Fibroblast of skin of back (primary cell): ENCODE measurements around the gene RPS6KA5.

ENCODE experiments used
- DNase-seq: peaks from one replicate; pipeline ENCODE4 v3.0.0-alpha.2; 2013

The RPS6KA5 gene

DNA sequence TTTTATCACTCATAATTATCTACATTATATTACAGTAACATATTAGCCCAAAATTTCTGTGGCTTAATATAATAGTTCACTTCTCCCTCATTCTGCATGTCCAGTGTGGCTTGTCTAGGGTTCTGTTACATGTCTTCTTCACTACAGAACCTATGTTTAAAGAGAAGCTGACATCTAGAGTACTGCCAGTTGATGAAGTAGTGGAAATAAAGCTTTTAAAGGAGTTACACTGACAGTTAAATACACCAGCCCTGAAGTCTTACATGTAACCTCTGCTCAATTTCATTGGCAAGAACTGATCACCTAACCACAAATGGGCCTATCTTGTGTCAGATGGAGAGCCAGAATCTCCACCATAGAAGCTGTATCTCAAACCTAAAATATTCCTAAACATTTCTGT is 32.9 kb downstream of the RPS6KA5 start:
- DNase-seq, result no peak

DNA sequence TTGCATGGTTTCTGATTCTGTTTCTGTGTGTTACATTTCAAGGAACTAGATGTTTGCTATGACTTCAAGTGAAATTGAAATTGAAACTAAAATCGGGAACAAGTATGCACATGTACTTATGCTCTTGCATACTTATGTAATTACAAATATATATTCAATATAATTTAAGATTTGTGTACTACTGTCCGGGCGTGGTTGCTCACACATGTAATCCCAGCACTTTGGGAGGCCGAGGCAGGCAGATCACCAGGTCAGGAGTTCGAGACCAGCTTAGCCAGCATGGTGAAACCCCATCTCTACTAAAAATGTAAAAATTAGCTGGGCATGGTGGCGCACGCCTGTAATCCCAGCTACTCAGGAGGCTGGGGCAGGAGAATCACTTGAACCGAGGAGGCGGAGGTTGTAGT is 37.8 kb downstream of the RPS6KA5 start:
- DNase-seq, result peak; percentile 9

DNA sequence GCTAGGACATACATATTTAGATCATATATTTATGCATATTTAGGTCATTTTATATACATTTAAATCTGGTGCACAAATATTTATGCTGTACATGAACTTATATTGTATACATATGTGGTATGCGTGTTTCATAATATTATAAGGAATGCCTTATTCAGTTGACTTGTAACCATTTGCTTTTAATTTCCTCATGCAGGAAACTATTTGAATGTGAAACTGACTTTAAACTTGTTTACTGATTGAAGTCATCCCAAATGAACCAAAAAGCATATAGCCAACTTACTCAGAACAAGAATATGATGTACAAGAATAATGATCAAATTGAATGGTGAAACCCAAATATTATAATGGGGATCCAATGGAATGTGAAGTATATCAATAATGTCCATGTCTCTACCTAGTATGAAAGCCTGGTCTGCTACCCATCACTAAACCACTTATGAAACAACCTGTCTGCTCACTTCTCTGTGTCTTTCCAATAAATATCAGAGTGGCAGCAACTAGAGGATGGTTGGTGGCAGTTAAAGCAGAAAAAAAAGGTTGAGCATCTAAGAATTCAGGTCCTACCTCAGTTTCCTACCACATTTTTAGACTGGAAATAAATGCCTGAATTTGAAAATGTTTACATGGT is 38.3 kb downstream of the RPS6KA5 start:
- DNase-seq, result no peak

DNA sequence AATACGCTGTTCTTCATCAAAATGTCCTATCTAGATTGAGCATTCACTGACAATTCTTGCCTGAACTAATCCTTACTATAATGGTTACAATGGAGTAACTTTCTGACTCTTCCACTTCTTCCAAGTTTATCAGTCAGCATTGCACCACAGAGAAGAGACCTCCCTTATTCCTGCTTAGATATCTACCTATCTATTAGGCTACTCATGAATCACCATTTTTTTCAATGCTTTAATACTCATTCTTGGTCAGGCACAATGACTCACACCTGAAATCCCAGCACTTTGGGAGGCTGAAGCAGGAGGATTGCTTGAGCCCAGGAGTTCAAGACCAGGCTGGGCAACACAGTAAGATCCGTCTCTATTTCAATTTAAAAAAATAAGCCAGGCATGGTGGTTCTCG is 39.3 kb downstream of the RPS6KA5 start:
- DNase-seq, result no peak

DNA sequence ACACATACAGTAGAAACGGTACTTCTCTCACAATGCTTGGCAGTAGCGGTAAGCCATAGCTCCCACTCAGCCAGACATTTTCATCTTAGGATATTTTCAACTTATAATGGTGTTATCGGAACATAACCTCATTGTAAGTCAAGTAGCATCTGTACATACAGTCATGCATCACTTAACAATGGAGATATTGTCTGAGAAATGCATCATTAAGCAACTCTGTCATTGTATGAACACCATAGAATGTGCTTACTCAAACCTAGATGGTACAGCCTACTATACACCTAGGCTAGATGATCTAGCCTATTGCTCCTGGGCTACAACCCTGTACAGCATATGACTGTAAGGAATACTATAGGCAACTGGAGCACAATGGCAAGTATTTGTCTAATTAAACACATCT is 40.8 kb downstream of the RPS6KA5 start:
- DNase-seq, result no peak

DNA sequence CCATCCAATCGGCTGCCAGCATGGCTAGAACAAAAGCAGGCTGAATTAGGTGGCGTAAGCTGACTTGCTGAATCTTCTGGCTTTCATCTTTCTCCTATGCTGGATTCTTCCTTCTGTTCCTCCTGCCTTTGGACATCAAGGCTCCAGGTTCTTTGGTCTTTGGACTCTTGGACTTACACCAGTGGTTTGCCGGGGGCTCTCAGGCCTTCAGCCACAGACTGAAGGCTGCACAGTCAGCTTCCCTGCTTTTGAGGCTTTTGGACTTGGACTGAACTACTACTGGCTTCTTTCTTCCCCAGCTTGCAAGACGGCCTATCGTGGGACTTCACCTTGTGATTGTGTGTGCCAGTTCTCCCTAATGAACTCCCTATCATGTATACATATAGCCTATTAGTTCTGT is 42.0 kb downstream of the RPS6KA5 start:
- no peak for DNase-seq

DNA sequence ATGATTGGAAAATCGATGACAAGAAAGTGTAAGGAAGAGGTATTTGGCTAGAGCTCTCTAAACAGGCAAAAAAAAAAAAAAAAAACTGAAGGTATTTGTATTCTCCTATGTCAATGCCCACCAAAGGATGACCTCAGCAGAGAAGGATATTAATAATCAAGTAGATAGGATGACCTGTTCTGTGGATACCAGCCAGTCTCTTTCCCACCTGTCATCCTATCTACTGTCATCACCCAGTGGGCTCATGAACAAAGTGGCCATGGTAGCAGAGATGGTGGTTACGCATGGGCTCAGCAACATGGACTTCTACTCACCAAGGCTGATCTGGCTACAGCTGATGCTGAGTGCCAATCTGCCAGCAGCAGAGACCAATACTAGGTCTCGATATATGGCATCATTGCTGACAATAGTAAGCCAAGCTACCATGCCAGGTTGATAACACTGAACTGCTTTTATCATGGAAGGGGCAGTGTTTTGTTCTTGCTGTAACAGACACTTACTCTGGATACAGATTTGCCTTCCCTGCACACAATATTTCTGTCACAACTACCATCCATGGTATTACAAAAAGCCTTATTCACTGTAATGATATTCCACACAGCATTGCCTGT is 43.5 kb downstream of the RPS6KA5 start:
- DNase-seq, result no peak

DNA sequence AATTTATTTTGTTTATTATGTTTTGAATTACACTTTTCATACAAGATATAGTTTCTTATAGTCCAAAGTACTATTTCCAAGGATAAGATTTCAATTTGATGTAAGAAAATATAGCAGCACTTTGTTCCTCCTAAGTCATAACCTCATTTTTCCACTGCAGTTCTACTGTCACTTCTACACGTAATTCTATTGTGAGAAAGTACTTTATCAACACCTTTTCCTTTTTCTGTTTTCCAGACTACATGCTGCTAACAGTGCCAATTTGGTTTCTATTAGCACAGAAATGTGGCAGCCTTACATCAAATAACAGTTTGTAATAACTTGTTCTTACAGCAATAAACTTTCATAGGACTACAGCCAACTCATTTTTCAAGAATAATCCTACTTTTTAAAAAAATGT is 45.0 kb downstream of the RPS6KA5 start:
- no peak for DNase-seq

DNA sequence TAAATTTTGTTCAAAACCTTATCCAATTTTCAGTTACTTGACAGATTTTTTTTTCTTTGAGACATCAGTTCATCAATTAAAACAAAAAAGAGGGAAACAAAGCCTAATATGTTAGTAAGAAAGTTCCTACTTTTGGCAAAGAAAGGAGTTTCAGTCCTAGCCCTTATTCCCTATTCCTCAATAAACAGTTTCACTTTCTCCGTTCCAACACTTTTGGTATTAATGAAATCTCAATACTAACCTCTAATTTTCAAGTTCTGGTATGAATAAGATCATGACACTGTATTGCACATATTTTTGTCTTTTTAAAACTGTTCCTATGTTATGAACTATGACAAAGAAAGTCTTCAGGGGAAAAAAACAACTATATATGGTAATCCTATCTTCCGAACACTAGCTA is 48.4 kb downstream of the RPS6KA5 start:
- no peak for DNase-seq

DNA sequence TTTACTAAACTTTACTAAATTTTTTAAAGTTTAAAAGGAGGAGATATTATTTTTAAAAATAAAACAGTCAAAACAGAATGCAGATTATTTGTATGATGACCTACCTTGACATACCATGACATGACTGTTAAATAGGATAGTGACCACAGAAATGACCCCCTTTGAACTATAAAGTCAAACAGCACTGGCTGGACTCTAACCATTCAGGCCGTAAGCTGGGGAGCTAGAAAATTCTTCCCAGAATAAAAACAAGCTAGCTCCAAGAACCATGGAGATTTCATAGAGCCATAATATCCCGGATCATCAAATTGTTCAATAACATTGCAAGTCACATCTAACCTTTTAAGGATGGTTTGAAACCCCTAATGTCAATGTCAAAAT is 50.3 kb downstream of the RPS6KA5 start:
- DNase-seq, result no peak

DNA sequence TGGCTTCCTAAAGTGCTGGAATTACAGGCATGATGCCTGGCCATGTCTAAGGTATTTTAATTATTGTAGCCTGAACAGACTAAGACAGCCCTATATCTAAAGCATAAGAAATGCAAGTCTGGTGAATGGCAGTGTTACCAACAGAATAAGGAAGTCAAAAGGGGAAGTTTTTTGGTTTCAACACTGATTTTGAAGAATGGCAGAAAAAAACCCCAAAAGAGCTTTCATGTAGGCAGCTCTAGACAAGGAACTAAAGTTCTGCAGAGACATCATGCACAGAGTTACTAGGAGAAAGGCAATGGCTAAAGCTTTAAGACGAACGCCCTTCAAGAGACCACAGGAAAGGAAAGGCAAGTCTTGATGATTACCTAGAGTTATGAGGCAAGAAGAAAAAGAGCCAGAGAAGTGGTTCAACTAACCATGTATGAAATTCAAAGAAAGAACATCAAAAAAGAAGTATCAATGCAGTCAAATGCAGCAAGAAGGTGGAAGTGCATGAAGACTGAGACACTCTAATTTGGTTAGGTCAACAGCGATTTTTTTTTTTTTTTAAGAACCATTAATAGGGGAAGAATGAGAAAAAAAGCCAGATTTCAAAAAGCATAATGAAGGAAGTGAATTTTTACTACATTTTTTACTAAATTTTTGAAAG is 50.8 kb downstream of the RPS6KA5 start:
- DNase-seq, result no peak

DNA sequence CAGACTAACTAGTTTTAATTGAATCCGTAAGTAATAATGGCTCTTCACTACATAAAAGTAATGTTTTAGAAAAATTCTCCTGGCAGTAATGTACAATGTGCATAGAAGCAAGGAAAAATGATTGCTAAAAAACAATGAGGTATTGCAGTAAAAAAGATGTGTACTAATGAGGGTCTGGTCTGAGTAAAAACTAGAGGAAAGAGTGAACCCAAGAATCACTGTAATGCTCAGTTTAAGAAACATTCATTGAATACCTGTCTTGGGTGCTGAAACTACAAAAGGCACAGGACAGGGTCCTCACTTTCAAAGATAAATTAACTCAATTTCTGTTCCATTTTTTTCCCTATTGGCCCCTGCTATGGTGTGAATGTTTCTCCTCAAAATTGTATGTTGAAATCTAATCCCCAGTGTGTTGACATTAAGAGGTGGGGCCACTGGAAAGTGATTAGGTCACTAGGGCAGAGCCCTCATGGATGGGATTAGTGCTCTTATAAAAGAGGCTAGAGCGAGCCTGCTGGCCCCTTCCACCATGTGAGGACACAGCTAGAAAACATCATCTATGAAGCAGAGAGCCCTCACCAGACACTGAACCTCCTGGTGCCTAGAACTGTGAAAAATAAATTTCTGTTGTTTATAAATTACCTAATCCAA is 51.6 kb downstream of the RPS6KA5 start:
- no peak for DNase-seq

DNA sequence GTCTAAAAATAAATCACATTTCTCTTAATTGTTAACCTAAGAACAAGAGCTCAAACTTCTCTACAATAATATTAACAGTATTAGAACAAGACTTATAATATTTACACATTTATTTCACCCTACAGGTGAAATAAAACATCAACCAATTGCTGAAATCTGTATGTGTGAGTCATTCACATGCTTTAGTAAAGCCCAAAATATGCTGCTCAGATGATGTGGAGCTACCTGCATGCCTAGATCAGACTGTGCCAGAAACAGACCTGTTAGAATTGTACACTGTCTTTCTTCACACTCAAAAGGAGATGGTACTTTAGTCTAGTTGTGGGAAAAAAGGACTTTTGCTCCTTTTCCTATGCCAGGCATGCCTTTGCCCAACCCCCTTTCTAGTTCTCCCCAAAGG is 54.7 kb downstream of the RPS6KA5 start:
- DNase-seq, result no peak

DNA sequence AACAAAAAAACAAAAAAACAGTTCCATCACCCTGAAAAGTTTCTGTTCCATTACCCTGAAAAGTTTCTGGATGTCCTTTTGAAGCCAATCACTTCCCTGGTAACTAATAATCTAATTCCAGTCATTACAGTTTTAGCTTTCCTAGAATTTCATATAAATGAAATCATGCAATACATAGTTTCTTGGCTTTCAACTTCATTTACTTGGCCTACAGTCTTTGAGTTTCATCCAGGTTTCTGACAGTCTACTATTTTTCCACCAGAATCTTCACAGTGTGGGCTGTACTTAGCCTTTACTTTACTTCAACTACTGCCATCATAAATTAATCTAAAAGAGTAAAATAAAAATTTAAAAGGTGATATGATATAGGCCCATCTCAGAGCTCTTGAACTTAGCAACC is 55.5 kb downstream of the RPS6KA5 start:
- DNase-seq, result no peak

DNA sequence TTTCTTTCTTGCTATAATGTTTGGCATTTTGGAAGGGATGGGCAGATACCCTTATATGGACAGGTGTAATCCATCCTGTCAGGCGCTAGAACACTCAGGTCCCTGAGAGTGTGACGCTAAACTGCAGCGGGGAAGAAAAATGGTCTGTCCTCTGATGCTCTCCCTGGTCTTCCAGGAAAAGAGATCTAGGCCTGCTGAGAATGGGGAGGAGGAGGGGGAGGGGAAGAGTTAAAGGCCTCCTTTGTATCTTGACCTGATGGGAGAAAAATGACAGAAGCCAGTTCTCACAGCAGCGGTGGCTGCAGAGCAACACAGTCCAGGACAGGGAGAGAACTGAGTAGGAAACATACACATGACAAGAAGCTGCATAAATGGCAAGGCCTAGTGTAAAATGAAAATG is 61.1 kb downstream of the RPS6KA5 start:
- no peak for DNase-seq

DNA sequence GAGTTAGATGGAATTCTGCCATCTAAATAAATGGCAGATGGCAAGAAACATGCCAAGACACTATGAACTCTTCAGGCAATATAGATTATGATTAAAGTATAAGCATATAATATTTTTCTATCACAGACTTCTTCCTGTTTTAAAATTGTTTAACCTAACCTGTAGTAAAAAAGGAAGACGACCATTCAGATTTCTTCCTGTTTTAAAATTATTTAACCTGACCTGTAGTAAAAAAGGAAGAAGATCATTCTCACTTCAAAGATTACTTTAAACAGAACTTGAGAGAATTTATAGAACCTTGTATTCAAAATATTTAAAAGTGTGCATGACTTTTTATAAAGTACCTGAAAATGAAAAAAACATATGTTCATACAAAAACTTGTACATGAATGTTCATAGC is 63.5 kb downstream of the RPS6KA5 start:
- no peak for DNase-seq

DNA sequence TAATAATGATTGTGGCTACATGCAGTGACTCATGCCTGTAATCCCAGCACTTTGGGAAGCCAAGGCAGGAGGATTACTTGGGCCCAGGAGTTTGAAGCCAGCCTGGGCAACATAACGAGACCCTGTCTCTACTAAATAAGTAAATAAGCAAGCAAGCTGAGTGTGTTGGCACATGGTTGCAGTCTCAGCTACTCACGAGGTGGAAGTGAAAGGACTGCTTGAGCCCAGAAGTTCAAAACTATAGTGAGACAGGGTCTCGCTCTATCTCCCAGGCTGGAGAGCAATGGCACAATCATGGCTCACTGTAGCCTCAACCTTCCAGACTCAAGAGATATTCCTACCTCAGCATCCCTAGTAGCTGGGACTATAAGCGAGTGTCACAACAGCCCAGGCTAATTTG is 64.7 kb downstream of the RPS6KA5 start:
- DNase-seq, result no peak

DNA sequence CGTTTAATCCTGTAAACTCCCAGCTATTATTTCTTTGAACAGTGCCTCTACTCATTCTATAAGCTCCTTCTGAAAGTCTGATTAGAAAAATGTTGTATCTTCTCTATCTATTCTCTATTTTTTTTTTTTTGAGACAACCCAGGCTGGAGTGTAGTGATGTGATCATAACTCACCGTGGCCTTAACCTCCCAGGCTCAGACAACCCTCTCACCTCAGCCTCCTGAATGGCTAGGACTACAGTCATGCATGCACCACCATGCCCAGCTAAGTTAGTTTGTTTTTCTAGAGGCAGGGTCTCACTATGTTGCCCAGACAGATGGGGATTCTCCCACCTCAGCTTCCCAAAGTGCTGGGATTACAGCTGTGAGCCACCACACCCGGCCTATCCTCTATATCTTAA is 66.6 kb downstream of the RPS6KA5 start:
- no peak for DNase-seq

DNA sequence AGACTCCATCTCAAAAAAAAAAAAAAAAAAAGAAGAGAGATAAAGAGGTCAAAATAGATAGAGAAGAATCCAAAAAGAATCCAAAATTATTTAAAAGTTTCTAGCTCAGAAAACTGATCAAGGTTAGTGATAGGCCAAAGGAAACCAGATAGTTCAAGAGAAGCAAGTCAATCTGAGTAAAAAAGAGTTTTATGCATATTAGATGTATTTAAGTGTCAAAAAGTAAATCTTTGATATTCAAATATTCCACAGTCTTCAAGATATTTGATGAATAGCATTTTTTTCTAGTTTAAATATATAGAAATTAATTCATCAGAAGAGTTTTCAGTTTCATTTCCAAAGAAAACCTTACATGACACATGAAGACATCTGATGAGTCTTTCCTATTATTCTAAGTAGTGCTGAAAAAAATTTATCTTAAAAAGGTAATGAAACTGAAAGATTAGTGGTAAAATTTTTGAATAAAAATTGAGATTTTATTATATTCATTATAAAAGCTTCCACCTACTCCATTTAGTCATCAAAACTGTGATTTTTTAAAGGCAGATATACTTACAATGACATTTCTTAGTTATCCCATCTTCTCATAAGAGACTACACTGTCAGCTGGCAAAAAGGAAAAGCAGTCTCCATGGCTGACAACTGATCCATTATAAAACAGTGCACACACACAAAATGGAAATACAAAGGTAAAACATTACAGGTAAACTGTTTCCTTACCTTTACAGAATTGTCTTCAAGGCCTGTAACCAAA is 68.6 kb downstream of the RPS6KA5 start:
- DNase-seq, result no peak

DNA sequence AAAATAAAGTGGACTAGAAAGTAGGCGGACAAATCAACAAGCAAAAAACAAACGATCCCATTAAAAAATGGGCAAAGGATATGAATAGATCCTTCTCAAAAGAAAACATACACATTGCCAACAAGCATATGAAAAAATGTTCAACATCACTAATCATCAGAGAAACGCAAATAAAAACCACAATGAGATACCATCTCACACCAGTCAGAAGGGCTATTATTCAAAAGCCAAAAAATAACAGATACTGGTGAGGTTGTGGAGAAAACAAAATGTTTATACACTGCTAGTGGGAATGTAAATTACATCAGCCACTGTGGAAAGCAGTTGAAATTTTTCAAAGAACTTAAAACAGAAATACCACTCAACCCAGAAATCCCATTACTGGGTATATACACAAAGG is 70.3 kb downstream of the RPS6KA5 start:
- no peak for DNase-seq

DNA sequence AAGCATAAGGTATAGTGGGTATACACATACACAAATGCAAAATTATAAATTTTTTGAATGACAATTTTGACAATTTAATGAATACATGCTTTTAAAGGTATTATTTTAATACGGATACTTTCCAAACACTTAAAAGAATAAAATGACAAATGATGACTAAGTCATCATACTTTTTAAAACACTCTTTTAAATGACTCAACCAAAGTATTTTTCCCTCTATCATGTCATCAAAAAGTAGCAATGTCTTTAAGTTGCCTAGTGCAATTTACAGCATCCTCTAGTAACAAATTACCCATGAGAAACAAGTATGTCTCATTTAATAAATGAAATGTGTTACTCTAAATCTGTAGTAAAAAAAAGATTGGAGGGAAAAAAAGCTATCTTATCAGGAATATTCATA is 73.3 kb downstream of the RPS6KA5 start:
- DNase-seq, result peak; percentile 7

DNA sequence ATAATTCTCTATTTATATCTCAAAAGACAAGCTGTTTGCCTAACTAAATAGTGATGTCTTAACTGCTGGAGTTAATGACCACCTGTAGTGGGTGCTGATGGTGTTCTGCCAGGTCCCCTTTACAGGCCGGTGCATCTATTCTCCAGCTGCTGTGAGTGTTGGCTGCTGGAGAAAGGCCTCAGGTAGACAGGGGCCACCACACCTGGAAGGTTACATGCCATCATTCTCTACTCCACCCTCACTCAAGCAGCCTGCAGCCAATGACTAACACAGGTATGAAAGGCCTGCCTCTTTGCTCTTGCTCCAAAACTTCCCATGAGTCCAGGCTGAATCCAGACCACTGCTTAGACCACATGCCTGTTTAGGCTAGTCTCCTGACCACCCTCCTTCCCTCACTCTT is 73.9 kb downstream of the RPS6KA5 start:
- no peak for DNase-seq

DNA sequence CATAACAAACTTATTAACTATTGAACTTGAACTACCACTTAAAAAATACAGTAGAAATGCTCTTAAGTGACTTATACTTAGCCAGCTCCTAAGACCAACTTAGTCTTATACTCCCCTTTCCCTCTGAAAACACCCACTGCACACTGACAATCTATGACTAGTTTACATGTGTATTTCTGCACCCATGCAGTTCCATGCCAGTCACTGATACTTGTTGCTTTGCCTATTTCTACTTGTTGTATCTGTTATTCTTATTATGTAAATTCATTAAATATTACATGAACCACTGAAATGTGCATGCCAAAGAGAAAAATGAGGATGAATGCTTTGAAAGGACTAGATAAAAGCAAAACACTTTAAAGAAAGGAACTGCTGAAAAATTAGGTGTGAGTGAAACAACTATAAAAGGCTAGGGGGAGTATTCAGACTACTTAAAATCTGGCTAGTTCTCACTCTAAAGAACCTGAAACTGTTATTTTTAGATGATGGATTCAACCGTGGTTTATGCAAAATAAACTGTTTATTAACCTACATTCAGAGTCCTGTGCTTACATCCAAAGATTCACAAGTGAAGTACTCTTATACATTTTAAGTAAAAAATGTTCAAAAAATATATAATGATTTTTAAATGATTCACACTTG is 74.7 kb downstream of the RPS6KA5 start:
- no peak for DNase-seq
